WI38 (cell line): ENCODE data around the gene INSYN2B.

ENCODE experiments used
- H3K4me3 ChIP-seq: 2 replicates; pipeline ENCODE4 v1.5.1; 2011; ENCODE audit warnings: low read depth, mild to moderate bottlenecking, control low read depth, low read length
- CTCF ChIP-seq: IDR thresholded peaks from 2 replicates; pipeline ENCODE4 v1.5.1; 2012; ENCODE audit warnings: low read depth, mild to moderate bottlenecking, control low read depth, low read length

Gene INSYN2B

GRCh38 chr5:169881702-169882303 lies 98.5 kb downstream of the INSYN2B start:
- no peak for TF ChIP-seq CTCF
- no peak overlapping the region for H3K4me3 ChIP-seq

GRCh38 chr5:169880785-169881184 lies 99.5 kb downstream of the INSYN2B start:
- H3K4me3 ChIP-seq = no peak overlapping the region
- no peak for TF ChIP-seq CTCF

GRCh38 chr5:169880012-169880663 lies 100.2 kb downstream of the INSYN2B start:
- no peak for TF ChIP-seq CTCF
- H3K4me3 ChIP-seq = no peak overlapping the region

- H3K4me3 ChIP-seq = no peak overlapping the region
- no peak for TF ChIP-seq CTCF
Observed at GRCh38 chr5:169876386-169876785, 103.9 kb downstream of the INSYN2B start.

- no peak overlapping the region for H3K4me3 ChIP-seq
- TF ChIP-seq CTCF = no peak
Observed at GRCh38 chr5:169875731-169876130, 104.6 kb downstream of the INSYN2B start.

GRCh38 chr5:169875091-169875728 lies 105.1 kb downstream of the INSYN2B start:
- no peak for TF ChIP-seq CTCF
- no peak overlapping the region for H3K4me3 ChIP-seq

GRCh38 chr5:169874621-169875020 lies 105.7 kb downstream of the INSYN2B start:
- TF ChIP-seq CTCF = no peak
- no peak overlapping the region for H3K4me3 ChIP-seq
